Measurements from ENCODE around the gene PIGU.

The PIGU gene

GRCh38 chr20:34558320-34559218 is 118.3 kb downstream of the PIGU start, which contains the start of gene MAP1LC3A:
Gene MAP1LC3A (plus strand): TSS chr20:34558718. CDS start chr20:34558869, 151 bp downstream.
- no peak within 1 kb of the TSS for H3K27ac ChIP-seq (ENCODE audit: low read length)
- H3K4me1 ChIP-seq (ENCODE audit: insufficient read depth, low read length) = no peaks in the 10 kb centered on the region
- no peaks in the 10 kb centered on the region for H3K9me3 ChIP-seq (ENCODE audit: insufficient read depth, low read depth, low read length)
- peaks cover 7% of the 10 kb centered on the region; the same call in 1 of the 2 replicates for H3K27me3 ChIP-seq (ENCODE audit: insufficient read depth, low read length)
- H3K9ac ChIP-seq (ENCODE audit: low read depth, low read length) = peak within 1 kb of the TSS; percentile 61; the same call in 1 of the 2 replicates
- H3K4me3 ChIP-seq (ENCODE audit: low read length) = peak within 1 kb of the TSS; percentile 71
- no peaks in the 10 kb centered on the region for H3K36me3 ChIP-seq (ENCODE audit: insufficient read depth, low read depth, low read length)

GRCh38 chr20:34557936-34558319 is 119.0 kb downstream of the PIGU start:
- Histone ChIP-seq H3K27me3 (ENCODE audit: insufficient read depth, low read length) (peaks cover 7% of the 10 kb centered on the region; the same call in 1 of the 2 replicates), H3K27ac (ENCODE audit: low read length) (no peak overlapping the region), H3K9me3 (ENCODE audit: insufficient read depth, low read depth, low read length) (no peaks in the 10 kb centered on the region), H3K36me3 (ENCODE audit: insufficient read depth, low read depth, low read length) (no peaks in the 10 kb centered on the region), H3K9ac (ENCODE audit: low read depth, low read length) (peak overlapping the region; percentile 61; the same call in 1 of the 2 replicates), H3K4me1 (ENCODE audit: insufficient read depth, low read length) (no peaks in the 10 kb centered on the region), H3K4me3 (ENCODE audit: low read length) (peak overlapping the region; percentile 71)

- H3K27ac ChIP-seq (ENCODE audit: low read length) = no peak overlapping the region
- no peaks in the 10 kb centered on the region for H3K36me3 ChIP-seq (ENCODE audit: insufficient read depth, low read depth, low read length)
- H3K4me1 ChIP-seq (ENCODE audit: insufficient read depth, low read length) = no peaks in the 10 kb centered on the region
- no peak overlapping the region for H3K4me3 ChIP-seq (ENCODE audit: low read length)
- 0 out of 2 replicates have a peak, but pooled peaks cover 7% of the 10 kb centered on the region for H3K27me3 ChIP-seq (ENCODE audit: insufficient read depth, low read length)
- no peak overlapping the region for H3K9ac ChIP-seq (ENCODE audit: low read depth, low read length)
- H3K9me3 ChIP-seq (ENCODE audit: insufficient read depth, low read depth, low read length) = no peaks in the 10 kb centered on the region
Measured at GRCh38 chr20:34553366-34553867, 123.5 kb downstream of the PIGU start.

GRCh38 chr20:34552569-34552968 is 124.3 kb downstream of the PIGU start:
- Histone ChIP-seq H3K9ac (ENCODE audit: low read depth, low read length) (no peak overlapping the region), H3K4me3 (ENCODE audit: low read length) (no peak overlapping the region), H3K9me3 (ENCODE audit: insufficient read depth, low read depth, low read length) (no peaks in the 10 kb centered on the region), H3K27me3 (ENCODE audit: insufficient read depth, low read length) (no peaks in the 10 kb centered on the region), H3K4me1 (ENCODE audit: insufficient read depth, low read length) (no peaks in the 10 kb centered on the region), H3K27ac (ENCODE audit: low read length) (no peak overlapping the region), H3K36me3 (ENCODE audit: insufficient read depth, low read depth, low read length) (no peaks in the 10 kb centered on the region)

- Histone ChIP-seq H3K9ac (ENCODE audit: low read depth, low read length) (no peak overlapping the region), H3K27me3 (ENCODE audit: insufficient read depth, low read length) (peaks cover 6% of the 10 kb centered on the region; the same call in 1 of the 2 replicates), H3K4me3 (ENCODE audit: low read length) (0 out of 2 replicates have a peak overlapping the region, but pooled peaks have one; percentile 14), H3K36me3 (ENCODE audit: insufficient read depth, low read depth, low read length) (no peaks in the 10 kb centered on the region), H3K9me3 (ENCODE audit: insufficient read depth, low read depth, low read length) (no peaks in the 10 kb centered on the region), H3K4me1 (ENCODE audit: insufficient read depth, low read length) (no peaks in the 10 kb centered on the region), H3K27ac (ENCODE audit: low read length) (no peak overlapping the region)
Measured at GRCh38 chr20:34549929-34550305, 127.0 kb downstream of the PIGU start.

GRCh38 chr20:34549291-34549928 is 127.5 kb downstream of the PIGU start:
- Histone ChIP-seq H3K9me3 (ENCODE audit: insufficient read depth, low read depth, low read length) (no peaks in the 10 kb centered on the region), H3K27me3 (ENCODE audit: insufficient read depth, low read length) (peaks cover 9% of the 10 kb centered on the region; the same call in 1 of the 2 replicates), H3K4me3 (ENCODE audit: low read length) (0 out of 2 replicates have a peak overlapping the region, but pooled peaks have one; percentile 14), H3K36me3 (ENCODE audit: insufficient read depth, low read depth, low read length) (no peaks in the 10 kb centered on the region), H3K4me1 (ENCODE audit: insufficient read depth, low read length) (no peaks in the 10 kb centered on the region), H3K9ac (ENCODE audit: low read depth, low read length) (no peak overlapping the region), H3K27ac (ENCODE audit: low read length) (no peak overlapping the region)

GRCh38 chr20:34547844-34548613 is 128.9 kb downstream of the PIGU start:
- no peaks in the 10 kb centered on the region for H3K4me1 ChIP-seq (ENCODE audit: insufficient read depth, low read length)
- no peak overlapping the region for H3K4me3 ChIP-seq (ENCODE audit: low read length)
- no peaks in the 10 kb centered on the region for H3K9me3 ChIP-seq (ENCODE audit: insufficient read depth, low read depth, low read length)
- peaks cover 9% of the 10 kb centered on the region; the same call in 1 of the 2 replicates for H3K27me3 ChIP-seq (ENCODE audit: insufficient read depth, low read length)
- H3K36me3 ChIP-seq (ENCODE audit: insufficient read depth, low read depth, low read length) = no peaks in the 10 kb centered on the region
- H3K27ac ChIP-seq (ENCODE audit: low read length) = no peak overlapping the region
- H3K9ac ChIP-seq (ENCODE audit: low read depth, low read length) = no peak overlapping the region

- H3K36me3 ChIP-seq (ENCODE audit: insufficient read depth, low read depth, low read length) = peaks cover under 1% of the 10 kb centered on the region; the same call in 1 of the 2 replicates
- no peaks in the 10 kb centered on the region for H3K4me1 ChIP-seq (ENCODE audit: insufficient read depth, low read length)
- no peak overlapping the region for H3K4me3 ChIP-seq (ENCODE audit: low read length)
- peaks cover 9% of the 10 kb centered on the region; the same call in 1 of the 2 replicates for H3K27me3 ChIP-seq (ENCODE audit: insufficient read depth, low read length)
- H3K9ac ChIP-seq (ENCODE audit: low read depth, low read length) = no peak overlapping the region
- H3K9me3 ChIP-seq (ENCODE audit: insufficient read depth, low read depth, low read length) = no peaks in the 10 kb centered on the region
- no peak overlapping the region for H3K27ac ChIP-seq (ENCODE audit: low read length)
Measured at GRCh38 chr20:34546751-34547181, 130.1 kb downstream of the PIGU start.

GRCh38 chr20:34544109-34544796 is 132.6 kb downstream of the PIGU start:
- H3K9me3 ChIP-seq (ENCODE audit: insufficient read depth, low read depth, low read length) = no peaks in the 10 kb centered on the region
- no peak overlapping the region for H3K27ac ChIP-seq (ENCODE audit: low read length)
- H3K9ac ChIP-seq (ENCODE audit: low read depth, low read length) = peak overlapping the region; percentile 25; the same call in 1 of the 2 replicates
- peaks cover 9% of the 10 kb centered on the region; the same call in 1 of the 2 replicates for H3K27me3 ChIP-seq (ENCODE audit: insufficient read depth, low read length)
- peaks cover 22% of the 10 kb centered on the region for H3K36me3 ChIP-seq (ENCODE audit: insufficient read depth, low read depth, low read length)
- H3K4me1 ChIP-seq (ENCODE audit: insufficient read depth, low read length) = no peaks in the 10 kb centered on the region
- H3K4me3 ChIP-seq (ENCODE audit: low read length) = peak overlapping the region; percentile 66; the same call in 1 of the 2 replicates

GRCh38 chr20:34543463-34544056 is 133.3 kb downstream of the PIGU start:
- H3K27me3 ChIP-seq (ENCODE audit: insufficient read depth, low read length) = peaks cover 9% of the 10 kb centered on the region; the same call in 1 of the 2 replicates
- H3K27ac ChIP-seq (ENCODE audit: low read length) = no peak overlapping the region
- no peaks in the 10 kb centered on the region for H3K9me3 ChIP-seq (ENCODE audit: insufficient read depth, low read depth, low read length)
- no peak overlapping the region for H3K4me3 ChIP-seq (ENCODE audit: low read length)
- H3K36me3 ChIP-seq (ENCODE audit: insufficient read depth, low read depth, low read length) = peaks cover 28% of the 10 kb centered on the region
- no peaks in the 10 kb centered on the region for H3K4me1 ChIP-seq (ENCODE audit: insufficient read depth, low read length)
- H3K9ac ChIP-seq (ENCODE audit: low read depth, low read length) = no peak overlapping the region

Measured in iPS-20b (cell line).